ENCODE measurements around the gene NCKAP5L. TPM values are rescaled to one million over a fixed set of nuclear protein-coding genes. Genes with fewer than 3 reads are reported as not detected.

Gene NCKAP5L
- total and polyA plus RNA-seq, 2 donors from 2014 or later, result 7.2 to 20.6 TPM

DNA sequence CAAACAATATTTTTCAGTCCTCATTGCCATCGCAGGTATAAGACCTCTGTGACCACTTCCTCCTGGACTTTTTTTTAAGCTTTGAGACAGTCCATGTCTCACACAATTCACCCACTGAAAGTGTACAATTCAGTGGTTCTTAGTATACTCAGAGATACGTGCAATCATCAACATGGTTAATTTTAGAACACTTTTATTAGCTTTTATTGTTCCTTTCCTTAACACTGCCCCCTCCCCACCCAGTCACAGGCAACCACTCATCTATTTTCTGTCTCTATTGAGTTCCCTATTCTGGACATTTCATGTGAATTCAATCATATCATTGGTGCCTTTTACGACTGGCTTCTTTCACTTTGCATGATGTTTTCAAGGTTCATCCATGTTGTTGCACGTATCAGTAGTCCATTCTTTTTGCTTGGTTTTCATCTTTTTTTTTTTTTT is 16.2 kb downstream of the NCKAP5L start:
- H3K36me3 ChIP-seq (ENCODE audit: control insufficient read depth in 2 of 3, insufficient read depth in 3 of 3, low read length in 3 of 3), result no peaks in the 10 kb centered on the region
- no peaks in the 10 kb centered on the region for H3K9me3 ChIP-seq (ENCODE audit: control insufficient read depth in 2 of 3, insufficient read depth in 1 of 3, low read length in 3 of 3)
- FAIRE-seq (no peak), DNase-seq (no peak)
- intact Hi-C loops (cut with DNase I), result no loop called here
- no peak overlapping the region for H3K4me3 ChIP-seq (ENCODE audit: low read length in 3 of 3)
- no peak overlapping the region for H3K9ac ChIP-seq (ENCODE audit: low read length in 3 of 3)
- TF ChIP-seq, protein P1, sequence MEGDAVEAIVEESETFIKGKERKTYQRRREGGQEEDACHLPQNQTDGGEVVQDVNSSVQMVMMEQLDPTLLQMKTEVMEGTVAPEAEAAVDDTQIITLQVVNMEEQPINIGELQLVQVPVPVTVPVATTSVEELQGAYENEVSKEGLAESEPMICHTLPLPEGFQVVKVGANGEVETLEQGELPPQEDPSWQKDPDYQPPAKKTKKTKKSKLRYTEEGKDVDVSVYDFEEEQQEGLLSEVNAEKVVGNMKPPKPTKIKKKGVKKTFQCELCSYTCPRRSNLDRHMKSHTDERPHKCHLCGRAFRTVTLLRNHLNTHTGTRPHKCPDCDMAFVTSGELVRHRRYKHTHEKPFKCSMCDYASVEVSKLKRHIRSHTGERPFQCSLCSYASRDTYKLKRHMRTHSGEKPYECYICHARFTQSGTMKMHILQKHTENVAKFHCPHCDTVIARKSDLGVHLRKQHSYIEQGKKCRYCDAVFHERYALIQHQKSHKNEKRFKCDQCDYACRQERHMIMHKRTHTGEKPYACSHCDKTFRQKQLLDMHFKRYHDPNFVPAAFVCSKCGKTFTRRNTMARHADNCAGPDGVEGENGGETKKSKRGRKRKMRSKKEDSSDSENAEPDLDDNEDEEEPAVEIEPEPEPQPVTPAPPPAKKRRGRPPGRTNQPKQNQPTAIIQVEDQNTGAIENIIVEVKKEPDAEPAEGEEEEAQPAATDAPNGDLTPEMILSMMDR (IDR thresholded peaks at IDR 0.05; ENCODE audit: borderline replicate concordance, extremely low read depth, insufficient read depth), result no peak
- peaks cover 0 to 5% (median 3%) of the 10 kb centered on the region in 3 donors for H3K4me1 ChIP-seq (ENCODE audit: control insufficient read depth in 2 of 3, insufficient read depth in 2 of 3, low read depth in 1 of 3, low read length in 3 of 3)
- H3K27ac ChIP-seq (ENCODE audit: low read depth in 2 of 2, low read length in 2 of 2), result no peak overlapping the region
- no peaks in the 10 kb centered on the region for H3K27me3 ChIP-seq (ENCODE audit: control insufficient read depth, insufficient read depth, low read length)

DNA sequence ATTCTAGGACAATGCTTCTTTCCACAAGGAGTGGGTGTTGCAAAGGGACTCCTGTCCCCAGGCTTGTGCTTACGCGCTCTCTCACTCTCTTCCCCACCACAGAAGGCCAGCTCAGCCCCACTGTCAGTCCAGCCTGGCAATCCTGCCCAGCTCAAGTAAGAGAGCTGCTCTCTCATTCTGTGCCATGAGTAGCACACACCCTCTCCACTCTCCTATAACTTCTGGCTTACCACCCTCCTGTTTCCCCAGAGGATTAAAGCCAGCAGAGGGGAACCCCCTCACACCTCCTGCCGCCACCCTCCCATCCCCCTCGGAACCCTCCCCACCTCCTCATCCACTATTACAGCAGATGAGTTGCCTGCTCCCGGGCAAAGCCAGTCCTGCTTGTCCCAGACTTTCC is 17.1 kb downstream of the NCKAP5L start:
- no peak overlapping the region for H3K9ac ChIP-seq (ENCODE audit: low read length in 3 of 3)
- no peak for DNase-seq
- H3K9me3 ChIP-seq (ENCODE audit: control insufficient read depth in 2 of 3, insufficient read depth in 1 of 3, low read length in 3 of 3), result no peaks in the 10 kb centered on the region
- H3K27ac ChIP-seq (ENCODE audit: low read depth in 2 of 2, low read length in 2 of 2), result no peak overlapping the region
- intact Hi-C loops (cut with DNase I), result no loop called here
- H3K27me3 ChIP-seq (ENCODE audit: control insufficient read depth, insufficient read depth, low read length), result no peaks in the 10 kb centered on the region
- no peak for FAIRE-seq
- TF ChIP-seq, protein P1 (IDR thresholded peaks at IDR 0.05; ENCODE audit: borderline replicate concordance, extremely low read depth, insufficient read depth), result no peak
- peaks cover 0 to 5% (median 3%) of the 10 kb centered on the region in 3 donors for H3K4me1 ChIP-seq (ENCODE audit: control insufficient read depth in 2 of 3, insufficient read depth in 2 of 3, low read depth in 1 of 3, low read length in 3 of 3)
- no peak overlapping the region for H3K4me3 ChIP-seq (ENCODE audit: low read length in 3 of 3)
- H3K36me3 ChIP-seq (ENCODE audit: control insufficient read depth in 2 of 3, insufficient read depth in 3 of 3, low read length in 3 of 3), result peaks cover 0 to 2% (median 0%) of the 10 kb centered on the region in 3 donors

DNA sequence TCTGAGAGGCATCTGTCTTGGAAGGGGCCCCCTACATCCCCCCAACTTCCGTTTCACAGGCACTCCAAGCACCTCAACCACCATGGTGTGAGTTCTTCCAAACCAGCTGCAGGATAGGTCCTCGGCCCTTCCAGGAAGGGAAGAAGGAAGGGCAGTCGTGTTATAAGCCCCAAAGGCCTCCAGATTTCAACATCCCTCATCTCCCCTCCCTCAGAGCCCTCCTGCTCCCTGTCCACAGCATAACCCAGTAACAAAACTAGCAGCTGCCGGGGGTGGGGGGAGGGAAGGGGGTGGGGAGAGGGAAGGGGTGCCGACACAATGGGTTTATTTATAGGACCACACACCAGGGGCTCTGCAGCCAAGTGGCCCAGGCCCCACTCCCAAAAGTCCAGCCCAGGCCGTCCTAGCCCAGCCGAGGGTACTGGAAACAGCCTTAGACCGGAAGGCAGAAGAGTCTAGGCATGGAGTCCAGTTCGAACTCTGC is 18.3 kb downstream of the NCKAP5L start:
- FAIRE-seq, result no peak
- Histone ChIP-seq H3K4me1 (ENCODE audit: control insufficient read depth in 2 of 3, insufficient read depth in 2 of 3, low read depth in 1 of 3, low read length in 3 of 3) (peaks cover 0 to 5% (median 3%) of the 10 kb centered on the region in 3 donors), H3K27me3 (ENCODE audit: control insufficient read depth, insufficient read depth, low read length) (no peaks in the 10 kb centered on the region), H3K27ac (ENCODE audit: low read depth in 2 of 2, low read length in 2 of 2) (no peak overlapping the region), H3K4me3 (ENCODE audit: low read length in 3 of 3) (no peak overlapping the region), H3K36me3 (ENCODE audit: control insufficient read depth in 2 of 3, insufficient read depth in 3 of 3, low read length in 3 of 3) (peaks cover 0 to 9% (median 2%) of the 10 kb centered on the region in 3 donors), H3K9ac (ENCODE audit: low read length in 3 of 3) (no peak overlapping the region), H3K9me3 (ENCODE audit: control insufficient read depth in 2 of 3, insufficient read depth in 1 of 3, low read length in 3 of 3) (no peaks in the 10 kb centered on the region)
- TF ChIP-seq, protein P1 (IDR thresholded peaks at IDR 0.05; ENCODE audit: borderline replicate concordance, extremely low read depth, insufficient read depth), result no peak
- DNase-seq, result peak in 2 of 5 donors; percentile 22 to 65
- intact Hi-C loops (cut with DNase I), result no loop called here
